Progenitor cell of endocrine pancreas (in vitro differentiated cells): ENCODE results near the gene FPGS. TPM values are rescaled to one million over a fixed set of nuclear protein-coding genes. Genes with fewer than 3 reads are reported as not detected.

Source experiments
- DNase-seq: peaks from one replicate; pipeline ENCODE4 v3.0.0; 2021; ENCODE audit warnings: low spot score; ENCODE audit not compliant: unreplicated experiment
- H3K27ac Mint-ChIP-seq: 2 replicates; pipeline ENCODE4 v1.8.0; 2021; ENCODE audit warnings: mild to moderate bottlenecking, moderate library complexity, mixed read lengths
- H3K27me3 Mint-ChIP-seq: 2 replicates; pipeline ENCODE4 v1.8.0; 2021; ENCODE audit warnings: mixed read lengths
- H3K36me3 Mint-ChIP-seq: 2 replicates; pipeline ENCODE4 v1.8.0; 2022; ENCODE audit warnings: mixed read lengths; ENCODE audit not compliant: insufficient read depth
- H3K4me1 Mint-ChIP-seq: 2 replicates; pipeline ENCODE4 v1.8.0; 2021; ENCODE audit warnings: low read depth, mixed read lengths
- H3K4me3 Mint-ChIP-seq: 2 replicates; pipeline ENCODE4 v1.8.0; 2021; ENCODE audit warnings: low read depth, mild to moderate bottlenecking, moderate library complexity, mixed read lengths
- H3K9me3 Mint-ChIP-seq: 2 replicates; pipeline ENCODE4 v1.8.0; 2021; ENCODE audit warnings: low read depth, mixed read lengths
- total RNA-seq: library from RNA; stranded (reverse); gene quantifications from 2 replicates; pipeline ENCODE4 v1.2.1, GENCODE V29; 2021
- TF ChIP-seq, protein P1 (sequence below): fragments of 200-600 bp; sonication (generic); IDR thresholded peaks from one replicate; pipeline ENCODE4 v1.5.0; 2021; ENCODE audit warnings: antibody characterized with exemption, mild to moderate bottlenecking; ENCODE audit not compliant: unreplicated experiment

FPGS gene
- total RNA-seq, 1 donor from 2014 or later = 75.0 TPM

GRCh38 chr9:127812011-127812410 lies 9.3 kb downstream of the FPGS start:
- TF ChIP-seq, protein P1, sequence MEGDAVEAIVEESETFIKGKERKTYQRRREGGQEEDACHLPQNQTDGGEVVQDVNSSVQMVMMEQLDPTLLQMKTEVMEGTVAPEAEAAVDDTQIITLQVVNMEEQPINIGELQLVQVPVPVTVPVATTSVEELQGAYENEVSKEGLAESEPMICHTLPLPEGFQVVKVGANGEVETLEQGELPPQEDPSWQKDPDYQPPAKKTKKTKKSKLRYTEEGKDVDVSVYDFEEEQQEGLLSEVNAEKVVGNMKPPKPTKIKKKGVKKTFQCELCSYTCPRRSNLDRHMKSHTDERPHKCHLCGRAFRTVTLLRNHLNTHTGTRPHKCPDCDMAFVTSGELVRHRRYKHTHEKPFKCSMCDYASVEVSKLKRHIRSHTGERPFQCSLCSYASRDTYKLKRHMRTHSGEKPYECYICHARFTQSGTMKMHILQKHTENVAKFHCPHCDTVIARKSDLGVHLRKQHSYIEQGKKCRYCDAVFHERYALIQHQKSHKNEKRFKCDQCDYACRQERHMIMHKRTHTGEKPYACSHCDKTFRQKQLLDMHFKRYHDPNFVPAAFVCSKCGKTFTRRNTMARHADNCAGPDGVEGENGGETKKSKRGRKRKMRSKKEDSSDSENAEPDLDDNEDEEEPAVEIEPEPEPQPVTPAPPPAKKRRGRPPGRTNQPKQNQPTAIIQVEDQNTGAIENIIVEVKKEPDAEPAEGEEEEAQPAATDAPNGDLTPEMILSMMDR = no peak
- no peak overlapping the region for H3K4me3 Mint-ChIP-seq
- H3K36me3 Mint-ChIP-seq = peaks cover 3% of the 10 kb centered on the region
- peaks cover 1% of the 10 kb centered on the region for H3K4me1 Mint-ChIP-seq
- no peaks in the 10 kb centered on the region for H3K9me3 Mint-ChIP-seq
- no peak for DNase-seq
- H3K27ac Mint-ChIP-seq = no peak overlapping the region
- no peaks in the 10 kb centered on the region for H3K27me3 Mint-ChIP-seq

- Mint-ChIP-seq H3K9me3 (no peaks in the 10 kb centered on the region), H3K4me1 (peaks cover 1% of the 10 kb centered on the region), H3K27ac (no peak overlapping the region), H3K4me3 (no peak overlapping the region), H3K27me3 (no peaks in the 10 kb centered on the region), H3K36me3 (no peaks in the 10 kb centered on the region)
- TF ChIP-seq, protein P1 = no peak
- DNase-seq = no peak
These were observed 10.4 kb downstream of the FPGS start for GRCh38 chr9:127812936-127813675.

DNA sequence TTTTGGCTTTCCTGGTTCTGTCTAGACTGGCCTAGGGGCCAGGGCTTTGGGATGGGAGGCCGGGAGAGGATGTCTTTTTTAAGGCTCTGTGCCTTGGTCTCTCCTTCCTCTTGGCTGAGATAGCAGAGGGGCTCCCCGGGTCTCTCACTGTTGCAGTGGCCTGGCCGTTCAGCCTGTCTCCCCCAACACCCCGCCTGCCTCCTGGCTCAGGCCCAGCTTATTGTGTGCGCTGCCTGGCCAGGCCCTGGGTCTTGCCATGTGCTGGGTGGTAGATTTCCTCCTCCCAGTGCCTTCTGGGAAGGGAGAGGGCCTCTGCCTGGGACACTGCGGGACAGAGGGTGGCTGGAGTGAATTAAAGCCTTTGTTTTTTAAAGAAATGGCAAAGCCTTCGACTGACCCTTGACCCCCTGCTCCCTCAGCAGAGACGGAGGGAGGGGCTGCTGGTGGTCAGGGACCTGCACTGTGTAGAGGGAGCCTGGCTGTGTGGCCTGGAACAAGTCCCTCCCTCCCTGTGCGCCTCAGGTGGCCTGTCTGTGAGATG lies 11.1 kb downstream of the FPGS start:
- DNase-seq = no peak
- TF ChIP-seq, protein P1 = no peak
- Mint-ChIP-seq H3K9me3 (no peaks in the 10 kb centered on the region), H3K4me3 (no peak overlapping the region), H3K4me1 (peaks cover 1% of the 10 kb centered on the region), H3K27ac (no peak overlapping the region), H3K27me3 (no peaks in the 10 kb centered on the region), H3K36me3 (peaks cover 3% of the 10 kb centered on the region)

DNA sequence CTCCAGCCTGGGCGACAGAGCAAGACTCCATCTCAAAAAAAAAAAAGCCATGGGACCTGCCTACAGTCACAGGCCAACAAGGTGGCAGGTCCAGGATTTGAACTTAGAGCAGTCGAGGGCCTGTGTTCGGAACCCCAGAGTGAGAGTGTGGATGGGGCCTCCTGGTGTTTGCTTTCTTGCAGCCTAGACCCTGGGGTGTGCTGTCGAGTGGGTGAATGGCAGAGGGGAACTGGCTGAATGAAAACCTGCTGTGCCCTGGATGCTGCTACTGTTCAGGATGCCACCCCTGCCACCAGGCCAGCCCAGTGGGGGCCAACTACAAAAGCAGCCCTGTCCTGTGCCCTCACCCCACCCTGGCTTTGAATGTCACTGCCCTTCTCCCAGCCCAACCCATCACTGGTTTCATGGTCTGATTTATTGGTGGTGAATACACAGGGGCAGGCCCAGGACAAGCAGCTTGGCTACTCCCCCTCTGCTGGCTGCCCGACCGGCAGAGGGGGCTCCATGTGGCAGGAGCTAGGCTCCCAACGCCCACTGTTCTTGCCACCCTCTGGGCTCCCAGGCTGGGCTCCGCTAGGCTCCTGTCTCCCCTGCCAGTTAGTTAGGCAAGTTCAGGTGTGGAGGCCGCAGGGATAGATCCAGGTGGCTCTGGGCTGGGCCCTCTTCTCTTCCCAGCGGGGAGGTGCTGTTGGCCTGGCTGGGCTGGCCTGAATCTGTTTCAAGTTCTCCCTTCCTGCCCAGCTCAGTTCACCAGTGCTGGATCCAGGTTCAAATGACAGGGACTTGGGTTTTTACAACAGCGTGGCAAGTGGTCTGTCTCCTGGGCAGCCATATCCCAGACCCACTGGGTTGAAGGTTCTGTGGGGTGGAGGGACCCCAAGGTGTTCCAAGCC lies 12.2 kb downstream of the FPGS start:
- TF ChIP-seq, protein P1 = no peak
- H3K27me3 Mint-ChIP-seq = no peaks in the 10 kb centered on the region
- H3K27ac Mint-ChIP-seq = no peak overlapping the region
- no peak for DNase-seq
- H3K9me3 Mint-ChIP-seq = no peaks in the 10 kb centered on the region
- H3K36me3 Mint-ChIP-seq = peaks cover 3% of the 10 kb centered on the region
- no peak overlapping the region for H3K4me3 Mint-ChIP-seq
- H3K4me1 Mint-ChIP-seq = no peaks in the 10 kb centered on the region
